NOMO-1 treated with dmso at 0.1 percent for 144 hours (cell line): ENCODE results near the gene CAV3.

Experiments
- DNase-seq: peaks from one replicate; lab custom pipeline; 2025; ENCODE audit not compliant: unreplicated experiment; lab: John Stamatoyannopoulos, UW

Gene CAV3

DNA sequence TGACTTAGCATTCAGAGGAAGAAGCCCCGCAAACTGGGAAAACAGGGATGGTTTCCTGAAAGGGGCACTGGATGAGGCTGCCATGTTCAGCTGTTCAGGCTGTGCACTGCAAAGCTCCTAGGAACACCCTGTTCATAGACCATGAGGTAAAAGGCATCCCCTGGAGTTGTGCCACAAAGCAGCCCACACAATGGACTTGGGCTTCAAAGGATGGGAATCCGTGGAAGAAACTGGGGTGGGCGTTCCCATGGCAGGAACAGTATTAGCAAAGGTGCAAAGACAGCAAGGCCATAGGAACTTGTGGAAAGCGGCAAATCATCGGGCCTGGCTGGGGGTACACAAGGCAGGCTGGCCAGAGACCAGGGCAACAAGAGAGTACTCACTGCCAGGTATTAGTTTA lies 26.9 kb downstream of the CAV3 start:
- DNase-seq, result no peak

DNA sequence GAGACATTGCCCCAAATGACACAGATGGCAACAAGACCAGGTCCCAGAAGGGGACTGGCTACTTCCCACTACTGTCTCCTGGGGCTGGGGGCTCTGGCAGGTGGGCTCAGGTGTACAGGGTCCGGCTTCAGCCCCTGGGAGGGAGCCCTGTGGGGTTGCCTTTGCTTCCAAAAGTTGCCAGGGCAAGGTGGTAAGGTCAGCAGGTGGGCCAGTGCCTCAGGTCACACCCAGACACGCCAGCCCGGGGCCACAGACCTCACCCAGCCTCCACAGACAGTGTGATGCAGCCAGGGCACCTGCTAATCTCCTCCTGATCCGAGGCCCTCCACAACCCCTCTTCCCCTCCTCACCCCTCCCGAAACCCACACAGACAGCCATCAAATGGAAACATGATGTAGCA lies 28.3 kb downstream of the CAV3 start:
- DNase-seq, result no peak

GRCh38 chr3:8762607-8763377 lies 29.2 kb downstream of the CAV3 start:
- DNase-seq, result no peak

DNA sequence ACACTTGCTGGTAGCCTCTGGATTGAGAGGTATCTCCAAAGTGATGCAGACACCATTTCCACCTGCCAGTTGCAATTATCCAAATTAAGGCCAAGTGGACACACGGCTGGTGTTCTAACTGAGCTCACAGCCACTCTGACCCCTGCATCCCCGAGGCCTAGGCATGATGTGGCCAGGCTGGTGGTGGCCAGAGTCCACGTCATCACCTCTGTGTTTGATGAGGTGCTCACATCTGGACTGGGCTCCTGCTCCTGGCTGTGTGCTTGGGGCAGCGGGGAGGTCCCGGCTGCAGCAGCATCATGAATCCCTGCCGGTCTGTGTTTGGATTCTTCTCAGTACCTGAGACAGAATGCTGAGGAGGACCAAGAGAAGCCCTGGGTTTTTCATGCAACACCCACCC lies 30.9 kb downstream of the CAV3 start:
- DNase-seq, result no peak

GRCh38 chr3:8765528-8765927 lies 31.9 kb downstream of the CAV3 start:
- DNase-seq, result no peak

- no peak for DNase-seq
Observed at GRCh38 chr3:8766148-8766547, 32.5 kb downstream of the CAV3 start.

DNA sequence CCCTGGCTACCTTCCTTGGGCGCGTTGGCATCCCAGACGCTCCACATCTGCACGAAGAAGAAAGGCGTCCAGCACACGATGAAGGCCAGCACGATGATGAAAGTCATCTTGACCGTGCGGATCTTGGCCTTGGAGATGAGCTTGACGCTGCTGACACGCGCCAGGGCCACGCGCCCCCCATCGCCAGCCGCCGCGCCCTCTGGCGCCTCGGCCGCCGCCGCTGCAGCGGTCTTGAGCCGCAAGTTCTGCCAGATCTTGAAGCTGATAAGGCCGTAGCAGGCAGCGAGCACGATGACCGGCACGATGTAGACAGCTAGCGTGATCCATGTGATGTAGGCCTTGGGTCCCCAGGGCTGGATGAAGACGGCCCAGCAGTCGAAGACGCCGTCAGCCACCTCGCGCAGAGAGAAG lies 33.7 kb downstream of the CAV3 start:
- DNase-seq, result no peak

DNA sequence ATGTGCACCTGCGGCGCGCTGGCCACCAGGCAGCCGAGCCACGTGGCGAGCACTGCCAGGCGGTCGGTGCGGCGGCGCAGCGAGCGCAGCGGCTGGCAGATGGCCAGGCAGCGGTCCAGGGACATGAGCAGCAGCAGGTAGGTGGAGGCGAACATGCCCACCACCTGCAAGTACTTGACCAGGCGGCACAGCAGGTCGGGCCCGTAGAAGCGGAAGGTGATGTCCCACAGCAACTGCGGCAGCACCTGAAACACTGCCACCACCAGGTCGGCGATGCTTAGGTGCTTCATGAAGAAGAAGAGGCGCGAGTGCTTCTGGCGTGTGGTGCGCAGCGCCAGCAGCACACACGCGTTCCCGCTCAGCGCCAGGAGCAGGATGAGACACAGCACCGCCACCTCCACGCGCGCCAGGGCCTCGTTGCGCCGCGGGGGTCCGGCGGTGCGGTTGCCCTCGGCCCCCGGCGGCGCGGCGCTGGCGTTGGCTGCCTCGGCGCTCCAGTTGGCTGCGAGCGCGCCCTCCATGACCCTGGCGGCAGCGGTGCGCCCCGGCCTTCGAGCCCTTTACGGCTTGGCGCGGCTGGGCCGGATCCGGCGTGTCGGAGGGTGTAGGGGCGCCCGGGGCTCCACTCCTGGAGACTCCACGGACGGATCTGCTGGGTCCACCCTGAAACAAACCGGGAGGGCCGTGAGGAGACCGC lies 34.2 kb downstream of the CAV3 start:
- no peak for DNase-seq

- DNase-seq, result no peak
Observed at GRCh38 chr3:8768364-8769087, 34.9 kb downstream of the CAV3 start.

DNA sequence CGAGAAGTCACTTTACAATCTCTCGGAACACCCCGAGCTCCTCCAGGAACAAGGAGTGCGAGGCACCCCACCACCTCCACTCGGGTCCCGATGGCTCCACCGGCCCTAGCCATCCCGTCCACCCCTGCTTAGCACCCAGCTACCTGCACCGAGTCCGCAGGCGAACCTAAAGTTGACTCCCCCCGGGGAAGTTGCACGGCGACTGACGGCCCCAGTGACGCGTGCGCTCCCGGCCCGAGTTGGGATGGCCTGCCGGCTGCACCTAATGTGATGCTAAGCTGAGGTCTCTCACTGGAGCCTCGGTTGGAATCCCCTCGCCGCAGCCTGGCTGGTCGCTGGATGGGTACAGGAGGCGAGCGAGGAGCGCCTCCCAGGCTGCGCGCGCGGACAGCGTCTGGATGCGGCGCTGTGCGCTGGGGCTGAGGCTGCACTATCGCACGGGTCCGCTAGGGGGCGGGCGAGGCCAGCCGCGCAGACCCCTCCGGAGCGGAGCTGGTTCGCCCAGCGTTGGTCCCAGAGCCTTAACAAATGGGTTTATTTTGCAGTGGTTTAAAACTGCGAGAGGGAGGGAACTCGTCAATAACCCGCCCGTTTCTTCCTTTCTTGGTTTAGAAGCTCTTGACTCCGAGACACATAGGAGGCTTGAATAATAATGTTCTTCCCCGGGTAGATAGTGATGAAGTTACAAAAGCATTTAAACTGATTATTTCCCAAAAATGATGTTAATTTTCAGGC lies 35.7 kb downstream of the CAV3 start, which contains the start of gene OXTR:
TSS of gene OXTR (minus strand) at position 526 of the 735 bp plus-strand sequence. CDS start 1,426 bp downstream, outside the sequence.
- DNase-seq, result no peak

DNA sequence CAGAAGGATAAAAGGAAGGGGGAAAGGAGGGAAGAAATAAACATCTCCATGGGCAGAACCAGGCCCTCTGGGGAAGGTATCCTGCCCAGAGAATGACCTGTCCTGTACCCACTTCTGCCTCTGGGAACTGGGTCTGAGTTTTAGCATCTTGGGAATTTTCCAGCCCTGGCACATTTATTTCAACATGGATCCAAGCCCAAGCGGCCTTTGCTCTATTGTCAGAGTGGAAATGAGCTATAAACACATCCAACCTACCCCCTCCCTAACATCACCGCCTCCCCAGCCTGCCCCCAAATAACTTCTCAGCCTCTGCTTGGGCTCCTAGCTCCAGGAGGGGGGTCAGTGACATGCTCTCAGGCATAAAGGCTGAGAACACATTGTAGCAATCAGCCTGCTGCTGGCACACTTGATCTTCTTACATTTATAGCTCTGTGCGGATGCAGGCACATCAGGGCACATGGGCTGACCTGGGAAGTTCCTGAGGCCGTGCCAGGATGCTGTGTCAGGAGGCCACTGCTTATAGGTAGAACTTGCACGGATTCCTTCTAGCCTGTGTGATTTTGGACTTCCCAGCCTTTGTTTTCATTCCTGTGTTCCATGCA lies 40.4 kb downstream of the CAV3 start:
- DNase-seq, result no peak

DNA sequence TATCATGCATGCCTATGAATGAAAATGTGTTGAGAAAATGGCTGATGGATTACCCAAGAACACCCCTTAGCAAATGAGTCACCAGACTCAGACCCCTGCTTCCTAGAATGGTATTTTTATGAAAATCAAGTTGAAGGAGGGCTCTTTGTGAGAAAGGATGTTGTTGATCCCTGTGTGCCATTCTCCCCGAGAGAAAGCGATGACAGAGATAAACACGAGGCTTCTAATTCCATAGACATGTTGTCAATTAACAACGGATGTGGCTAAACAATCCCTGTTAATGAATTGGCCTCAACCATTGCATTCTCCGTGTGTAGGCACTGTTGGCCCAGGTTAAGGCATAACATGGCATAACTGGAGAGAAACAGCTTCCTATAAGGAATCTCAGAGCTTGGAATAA lies 41.6 kb downstream of the CAV3 start:
- DNase-seq, result no peak

DNA sequence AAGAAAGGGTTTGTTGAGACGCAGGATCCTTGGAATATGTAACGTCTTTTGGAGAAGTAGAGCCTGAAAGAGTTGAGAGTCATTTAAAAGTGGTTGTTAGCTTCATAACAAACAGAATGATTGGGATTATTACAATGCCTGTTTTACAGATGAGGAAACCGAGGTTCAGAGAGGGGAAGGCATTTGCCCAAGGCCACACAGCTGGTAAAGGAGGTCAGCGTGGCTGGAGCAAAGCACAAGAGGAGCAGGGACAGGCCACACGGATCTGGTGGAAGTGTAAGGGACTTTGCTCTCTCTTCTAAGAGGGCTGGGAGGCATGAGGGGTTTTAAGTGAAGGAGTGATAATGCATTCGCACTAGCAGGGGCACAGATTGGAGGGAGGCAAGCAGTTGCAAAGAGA lies 42.0 kb downstream of the CAV3 start:
- no peak for DNase-seq

DNA sequence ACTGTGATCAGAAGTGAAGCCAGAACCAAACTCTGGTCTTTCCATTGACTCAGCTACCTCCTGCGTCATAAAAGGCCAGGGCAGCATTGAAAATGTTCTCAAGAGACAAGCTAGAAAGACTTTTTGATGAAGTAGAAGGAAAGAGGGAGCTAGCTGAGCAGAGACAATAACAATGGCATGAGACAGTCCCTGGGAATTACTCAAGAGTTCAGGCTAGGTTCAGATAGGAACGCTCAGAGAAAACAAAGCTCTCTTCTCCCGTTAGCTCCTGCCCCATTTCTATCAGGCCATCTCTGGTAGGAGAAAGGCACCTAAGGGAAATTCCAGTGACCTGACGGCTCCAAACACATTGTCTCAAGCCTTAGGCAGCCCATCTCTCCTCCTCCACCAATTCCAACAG lies 42.8 kb downstream of the CAV3 start:
- DNase-seq, result no peak

DNA sequence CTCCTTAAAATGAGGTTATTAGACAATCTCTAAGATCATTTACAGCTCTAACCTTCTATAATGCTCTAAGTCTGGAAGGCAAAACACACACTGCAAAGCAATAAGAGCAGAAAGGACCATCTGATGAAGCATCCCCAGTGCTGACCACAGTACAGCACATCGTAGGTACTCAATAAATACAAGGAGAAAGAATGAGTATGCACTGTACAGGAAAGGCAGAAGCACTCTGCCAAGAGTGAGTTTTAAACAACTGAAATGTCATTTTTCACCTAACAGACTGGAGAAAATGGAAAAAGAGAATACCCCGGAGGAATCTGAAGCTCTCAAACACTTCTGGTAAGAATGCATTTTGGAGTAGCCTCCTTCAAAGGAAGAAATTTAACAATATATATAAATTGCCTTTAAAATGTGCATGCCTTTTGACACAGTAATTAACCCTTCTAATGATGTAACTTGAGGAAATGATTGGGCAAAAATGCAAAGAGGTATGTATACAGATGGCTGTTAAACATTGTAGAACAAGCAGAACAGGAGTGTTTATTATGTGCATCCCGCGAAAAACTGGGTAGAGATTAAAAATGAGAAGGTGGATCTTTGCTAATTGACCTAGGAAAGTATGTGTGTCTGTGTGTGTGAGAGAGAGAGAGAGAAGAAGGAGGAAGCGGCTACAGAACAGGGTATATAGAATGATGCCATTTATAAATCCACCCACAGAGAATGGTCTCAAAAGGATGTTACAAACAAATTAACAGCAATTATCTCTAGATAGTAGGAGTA lies 43.8 kb downstream of the CAV3 start:
- no peak for DNase-seq

DNA sequence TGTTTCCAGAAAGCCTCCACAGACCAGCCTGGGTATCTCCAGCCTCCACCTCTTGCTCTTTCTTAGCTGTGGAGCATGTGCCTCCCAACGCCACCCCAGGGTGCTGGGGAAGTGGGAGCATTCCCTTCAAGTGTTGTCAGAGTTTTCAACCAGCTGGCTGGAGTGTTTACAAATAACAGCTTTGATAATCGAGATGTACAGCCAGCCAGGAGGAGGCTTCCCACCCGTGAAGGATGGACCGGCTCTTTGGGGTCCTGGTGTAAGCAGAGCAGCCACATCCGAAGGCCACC lies 44.3 kb downstream of the CAV3 start:
- no peak for DNase-seq

- no peak for DNase-seq
Observed at GRCh38 chr3:8778475-8778874, 44.9 kb downstream of the CAV3 start.

- no peak for DNase-seq
Observed at GRCh38 chr3:8780279-8780678, 46.7 kb downstream of the CAV3 start.

DNA sequence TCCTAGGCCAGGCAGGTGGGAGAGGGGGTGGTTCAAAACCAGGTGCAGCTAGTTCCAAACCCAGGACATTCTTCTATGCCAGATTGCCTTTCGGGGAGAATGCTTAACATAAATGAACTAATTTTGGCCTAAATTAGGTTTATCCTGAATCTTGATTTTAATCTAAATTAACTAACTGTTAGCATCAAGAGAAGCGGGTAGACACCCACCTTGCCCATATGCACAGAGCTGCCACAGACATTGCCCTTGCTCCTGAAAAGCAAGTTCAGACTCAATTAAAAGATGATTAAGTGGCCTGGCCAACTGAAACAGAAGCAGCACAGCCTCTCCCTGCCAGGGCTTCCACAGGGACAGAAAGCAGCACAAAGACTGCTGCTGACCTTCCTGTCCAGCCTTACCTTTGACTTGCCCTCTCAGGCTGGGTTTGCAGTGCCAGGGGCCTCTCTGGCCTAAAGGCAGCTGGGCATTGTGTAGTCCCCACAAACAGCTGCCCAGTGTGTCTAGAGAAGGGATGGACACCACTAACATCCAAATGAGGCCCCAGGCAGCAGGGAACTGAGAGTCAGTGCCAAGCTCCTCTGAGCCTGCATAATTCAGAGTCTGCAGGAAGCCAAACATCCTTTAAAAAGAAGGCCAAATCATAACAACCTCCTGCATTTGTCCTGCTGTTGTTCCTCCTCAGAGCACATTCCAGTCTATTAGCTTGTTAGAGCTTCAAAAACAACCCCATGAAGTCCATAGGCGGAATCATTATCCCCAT lies 51.3 kb downstream of the CAV3 start:
- no peak for DNase-seq

- DNase-seq, result no peak
Observed at GRCh38 chr3:8790529-8790928, 56.9 kb downstream of the CAV3 start.
